Body of pancreas (tissue), 4 donors: ENCODE results near the gene SHF.

Experiments
- POLR2A ChIP-seq, 3 donors: fragments of 450-650 bp; IDR thresholded peaks; one replicate each; pipeline ENCODE4 v1.6.1; 2016; ENCODE audit warnings: antibody characterized with exemption in 3 of 3, mild to moderate bottlenecking in 2 of 3
- TF ChIP-seq, protein P1 (sequence below), 7 experiments: fragments of 450-650 bp in 4 of 7; fragments of 200-600 bp in 3 of 7; sonication (generic) in 3 of 7; IDR thresholded peaks; one replicate each; pipeline ENCODE4 v1.5.1; 2016 to 2019; ENCODE audit warnings: antibody characterized with exemption in 7 of 7

DNA sequence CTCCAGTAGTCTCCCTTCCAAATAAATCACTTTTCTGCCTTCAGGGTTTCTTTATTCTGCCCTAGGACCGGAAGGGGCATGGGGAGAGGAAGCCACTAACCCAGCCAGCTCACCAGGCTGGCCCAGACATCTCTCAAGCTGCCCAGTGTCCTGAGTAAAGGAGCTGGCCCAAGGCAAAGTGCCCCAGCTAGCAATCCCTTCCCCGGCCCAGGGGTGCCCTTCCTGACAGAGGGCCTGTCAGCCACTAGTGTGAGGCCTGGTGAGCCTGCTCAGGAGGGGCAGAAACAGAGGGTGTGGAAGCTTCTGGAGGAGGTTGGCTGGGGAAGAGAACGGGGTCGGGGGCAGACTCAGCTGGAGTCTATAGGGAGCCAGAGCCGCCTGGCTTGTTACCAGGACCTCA is 22.2 kb downstream of the SHF start:
- TF ChIP-seq, protein P1, sequence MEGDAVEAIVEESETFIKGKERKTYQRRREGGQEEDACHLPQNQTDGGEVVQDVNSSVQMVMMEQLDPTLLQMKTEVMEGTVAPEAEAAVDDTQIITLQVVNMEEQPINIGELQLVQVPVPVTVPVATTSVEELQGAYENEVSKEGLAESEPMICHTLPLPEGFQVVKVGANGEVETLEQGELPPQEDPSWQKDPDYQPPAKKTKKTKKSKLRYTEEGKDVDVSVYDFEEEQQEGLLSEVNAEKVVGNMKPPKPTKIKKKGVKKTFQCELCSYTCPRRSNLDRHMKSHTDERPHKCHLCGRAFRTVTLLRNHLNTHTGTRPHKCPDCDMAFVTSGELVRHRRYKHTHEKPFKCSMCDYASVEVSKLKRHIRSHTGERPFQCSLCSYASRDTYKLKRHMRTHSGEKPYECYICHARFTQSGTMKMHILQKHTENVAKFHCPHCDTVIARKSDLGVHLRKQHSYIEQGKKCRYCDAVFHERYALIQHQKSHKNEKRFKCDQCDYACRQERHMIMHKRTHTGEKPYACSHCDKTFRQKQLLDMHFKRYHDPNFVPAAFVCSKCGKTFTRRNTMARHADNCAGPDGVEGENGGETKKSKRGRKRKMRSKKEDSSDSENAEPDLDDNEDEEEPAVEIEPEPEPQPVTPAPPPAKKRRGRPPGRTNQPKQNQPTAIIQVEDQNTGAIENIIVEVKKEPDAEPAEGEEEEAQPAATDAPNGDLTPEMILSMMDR (IDR thresholded peaks at IDR 0.05): no peak
- TF ChIP-seq POLR2A (IDR thresholded peaks at IDR 0.05): no peak
